NOMO-1 treated with dmso at 0.1 percent for 144 hours (cell line): ENCODE results near the gene PDK1.
"Not testable (repeated sequence)": the region's sequence is repeated elsewhere in the genome, so short reads cannot be mapped to it uniquely, and the experiment has no call there.

ENCODE experiments used
- DNase-seq: peaks from one replicate; lab custom pipeline; 2025; ENCODE audit not compliant: unreplicated experiment; lab: John Stamatoyannopoulos, UW

The PDK1 gene

DNA sequence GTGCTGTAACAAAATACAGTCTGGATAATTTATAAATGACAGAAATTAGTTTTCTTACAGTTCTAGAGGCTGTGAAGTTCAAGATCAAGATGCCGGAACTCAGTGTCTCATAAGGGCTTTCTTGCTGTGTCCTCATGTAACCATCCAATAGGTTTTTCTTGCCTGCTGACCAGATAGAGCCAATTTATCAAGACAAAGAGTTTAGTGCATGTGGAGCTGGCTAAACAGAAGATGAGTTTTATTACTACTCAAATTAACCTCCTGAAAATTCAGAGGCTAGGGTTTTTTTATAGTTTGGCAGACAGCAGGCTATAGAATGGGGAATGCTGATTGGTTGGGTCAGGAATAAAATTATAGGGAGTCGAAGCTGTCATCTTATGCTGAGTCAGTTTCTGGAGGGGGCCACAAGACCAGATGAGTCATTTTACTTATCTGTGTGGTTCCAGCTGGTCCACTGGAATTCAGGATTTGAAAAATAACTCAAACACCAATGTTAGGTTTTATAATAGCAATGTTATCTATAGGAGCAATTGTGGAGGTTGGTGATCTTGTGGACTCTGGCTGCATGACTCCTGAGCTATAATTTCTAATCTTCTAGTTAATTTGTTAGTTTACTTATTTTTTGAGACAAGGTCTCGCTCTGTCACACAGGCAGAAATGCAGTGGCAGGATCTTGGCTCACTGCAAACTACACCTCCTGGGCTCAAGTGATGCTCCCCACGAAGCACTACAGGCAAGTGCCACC lies 3.2 kb upstream of the PDK1 start:
- no peak for DNase-seq

DNA sequence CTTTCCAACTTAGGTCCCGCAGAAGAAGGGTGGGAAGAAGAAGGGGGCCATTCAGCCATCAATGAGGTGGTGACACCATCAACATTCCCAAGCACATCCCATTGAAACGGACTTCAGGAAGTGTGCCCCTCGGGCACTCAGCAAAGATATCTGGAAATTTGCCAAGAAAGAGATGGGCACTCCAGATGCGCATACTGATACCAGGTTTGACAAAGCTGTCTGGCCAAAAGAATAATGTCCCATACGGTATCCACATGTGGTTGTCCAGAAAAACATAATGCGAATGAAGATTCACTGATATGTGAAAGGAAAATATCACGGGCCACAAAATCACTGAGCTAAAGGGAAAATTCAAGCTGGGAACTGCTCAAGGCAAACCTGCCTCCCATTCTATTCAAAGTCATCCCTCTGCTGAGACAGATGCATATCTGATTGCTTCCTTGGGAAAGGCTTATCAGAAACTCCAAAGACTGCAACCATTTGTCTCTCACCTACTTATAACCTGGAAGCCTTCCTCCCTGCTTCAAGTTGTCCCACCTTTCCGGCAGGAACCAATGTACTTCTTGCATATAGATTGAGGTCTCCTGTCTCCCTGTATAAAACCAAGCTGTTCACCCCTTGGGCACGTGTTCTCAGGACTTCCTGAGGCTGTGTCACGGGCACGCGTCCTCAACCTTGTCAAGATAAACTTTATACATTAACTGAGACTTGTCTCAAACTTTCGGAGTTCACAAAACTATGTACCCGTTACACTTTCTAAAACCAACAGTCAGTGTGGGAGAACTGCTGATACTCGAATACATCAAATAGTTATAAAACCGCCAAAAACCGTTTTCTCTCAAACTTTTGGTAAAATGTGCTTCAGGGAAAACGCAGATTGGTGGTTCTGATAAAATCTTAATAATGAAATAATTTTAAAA lies 1.3 kb upstream of the PDK1 start:
- no peak for DNase-seq

DNA sequence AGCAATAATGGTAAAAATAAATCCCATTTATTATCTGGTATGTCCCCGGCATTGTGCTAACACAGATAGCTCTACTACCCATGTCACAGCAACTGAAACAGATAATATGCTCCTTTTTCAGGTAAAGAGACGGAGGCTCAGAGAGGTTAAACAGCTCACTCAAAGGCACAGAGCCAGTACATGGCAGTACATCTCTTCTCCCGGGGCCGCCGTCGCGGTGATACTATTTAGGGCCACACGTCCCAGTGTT lies 693 bp upstream of the PDK1 start:
- DNase-seq: no peak

DNA sequence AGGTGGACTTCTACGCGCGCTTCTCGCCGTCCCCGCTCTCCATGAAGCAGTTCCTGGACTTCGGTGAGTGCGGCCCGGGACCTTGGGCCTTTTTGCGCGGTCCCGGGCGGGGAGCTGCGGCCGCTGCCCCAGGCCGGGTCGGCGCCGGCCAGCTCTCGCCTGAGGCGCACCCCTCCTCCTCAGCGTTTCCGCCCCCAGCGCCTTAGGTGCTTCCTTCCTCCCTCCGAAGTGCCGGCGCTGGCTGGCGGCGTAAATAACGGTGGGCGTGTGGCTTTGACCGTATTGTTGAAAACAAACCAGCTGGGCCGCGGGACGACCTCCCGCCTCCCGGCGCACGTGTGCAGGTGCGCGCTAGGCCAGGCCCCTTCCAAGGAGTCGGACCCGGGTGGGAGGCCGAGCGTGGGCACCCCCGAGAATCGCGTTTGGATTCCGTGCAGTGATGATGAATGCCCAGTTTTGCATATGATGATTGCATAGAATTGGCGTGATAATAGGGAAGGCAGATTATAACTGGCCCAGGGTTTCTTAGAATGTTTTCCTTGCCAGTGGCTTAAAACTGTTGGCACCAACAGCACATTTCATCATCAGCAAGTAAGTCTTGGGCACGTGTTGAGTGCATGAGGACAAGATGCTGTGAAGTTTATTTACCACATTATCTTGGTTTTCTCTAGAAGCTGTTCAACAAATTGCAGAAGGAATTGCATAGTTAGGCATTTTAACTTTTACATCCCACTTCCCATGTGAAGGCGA lies 569 bp downstream of the PDK1 start:
- DNase-seq: peak; percentile 64

DNA sequence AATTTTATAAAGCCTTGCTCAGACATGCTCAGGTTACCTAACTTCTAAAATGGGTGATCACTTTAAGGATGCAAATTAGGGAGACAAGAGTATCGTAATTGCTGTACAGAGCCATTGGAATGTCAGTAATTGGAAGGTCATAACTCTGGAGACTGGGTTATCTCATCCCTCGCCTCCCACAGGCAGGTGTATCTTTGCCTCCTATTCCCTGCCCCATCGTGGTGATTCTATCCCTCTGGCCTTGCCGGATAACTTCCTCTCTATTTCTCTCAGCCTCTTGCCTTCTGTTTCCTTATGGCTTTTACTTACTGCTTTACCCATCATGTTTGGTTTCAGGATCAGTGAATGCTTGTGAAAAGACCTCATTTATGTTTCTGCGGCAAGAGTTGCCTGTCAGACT lies 2.5 kb downstream of the PDK1 start:
- DNase-seq: no peak

DNA sequence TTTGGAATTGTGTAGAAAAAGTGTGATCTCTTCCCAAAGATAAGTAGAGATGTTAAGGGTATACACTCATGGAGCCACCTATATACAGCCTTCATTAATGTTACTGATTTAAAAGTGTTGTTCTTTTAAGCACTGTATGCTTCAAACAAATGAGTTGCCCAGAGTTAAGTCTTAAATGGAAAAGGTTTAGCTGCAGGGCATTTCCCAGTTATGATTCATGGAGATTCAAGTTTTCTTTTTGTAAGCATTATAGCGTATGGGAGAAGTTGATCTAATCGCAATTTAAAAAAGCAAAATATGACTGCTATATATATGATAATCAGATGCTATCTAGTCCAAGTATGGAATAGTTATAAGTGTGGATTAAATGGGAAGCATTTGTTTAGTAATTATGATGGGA lies 4.8 kb downstream of the PDK1 start:
- no peak for DNase-seq

DNA sequence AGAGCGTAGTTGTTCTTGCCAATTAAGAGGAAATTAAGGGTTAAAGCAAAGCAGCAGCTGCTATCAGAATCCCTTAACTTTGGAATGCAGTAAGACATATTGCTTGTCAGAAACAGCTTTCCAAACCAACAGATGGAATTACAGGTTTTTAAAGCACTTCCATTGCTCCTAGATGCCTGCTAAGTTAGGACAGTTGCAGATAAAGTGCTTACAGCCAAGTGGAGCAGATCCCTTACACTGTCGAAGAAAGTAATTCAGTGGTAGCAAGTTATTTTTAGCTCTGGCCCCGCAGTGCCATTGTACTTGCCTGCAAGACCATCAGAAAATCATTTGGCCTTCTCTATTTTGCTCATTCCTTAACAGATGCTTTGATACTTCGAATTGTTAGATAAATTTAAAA lies 5.4 kb downstream of the PDK1 start:
- DNase-seq: no peak

DNA sequence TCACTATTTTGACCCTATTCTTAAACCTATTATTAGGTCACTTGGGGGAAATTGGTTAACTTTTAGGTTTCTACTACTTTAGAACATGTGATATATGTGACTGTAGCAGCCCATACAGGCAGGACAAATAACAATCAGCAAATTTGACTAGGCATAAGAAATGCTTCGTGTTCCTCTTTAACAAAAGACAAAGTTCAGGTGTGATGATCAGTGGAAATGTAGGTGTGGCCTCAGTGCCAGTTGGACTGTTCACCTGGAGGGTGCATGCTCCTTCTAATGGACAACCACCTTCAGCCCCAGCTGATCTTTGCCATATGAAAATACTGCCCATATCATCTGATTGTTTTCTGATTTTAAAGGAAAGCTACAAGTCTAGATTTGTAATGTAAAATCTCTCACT lies 6.4 kb downstream of the PDK1 start:
- DNase-seq: no peak

DNA sequence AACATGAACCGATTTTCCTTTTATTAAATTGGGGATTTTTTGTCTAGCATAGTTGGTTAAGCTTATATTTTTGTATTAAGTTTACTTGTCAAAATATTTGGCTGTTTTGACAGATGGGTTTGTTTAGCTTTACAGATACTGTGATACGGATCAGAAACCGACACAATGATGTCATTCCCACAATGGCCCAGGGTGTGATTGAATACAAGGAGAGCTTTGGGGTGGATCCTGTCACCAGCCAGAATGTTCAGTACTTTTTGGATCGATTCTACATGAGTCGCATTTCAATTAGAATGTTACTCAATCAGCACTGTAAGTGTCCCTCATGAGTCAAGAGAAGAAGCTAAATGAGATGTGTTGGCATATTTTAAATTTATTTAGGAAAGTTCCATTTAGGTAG lies 8.5 kb downstream of the PDK1 start:
- no peak for DNase-seq

DNA sequence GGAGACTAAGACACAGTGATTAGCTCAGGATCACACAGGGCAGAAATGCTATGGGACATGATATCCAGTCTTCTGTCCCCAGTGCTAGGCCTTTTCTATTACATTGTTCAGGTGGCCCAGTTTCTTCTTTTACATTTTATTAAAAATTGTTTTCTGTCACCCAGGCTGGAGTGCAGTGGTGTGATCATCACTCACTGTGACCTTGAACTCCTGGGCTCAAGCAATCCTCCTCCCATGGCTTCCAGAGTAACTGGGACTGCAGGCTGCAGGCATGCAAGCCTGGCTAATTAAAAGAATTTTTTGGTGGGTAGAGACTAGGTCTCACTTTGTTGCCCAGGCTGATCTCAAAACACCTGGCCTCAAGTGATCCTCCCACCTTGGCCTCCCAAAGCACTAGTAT lies 15.4 kb downstream of the PDK1 start:
- DNase-seq: no peak

DNA sequence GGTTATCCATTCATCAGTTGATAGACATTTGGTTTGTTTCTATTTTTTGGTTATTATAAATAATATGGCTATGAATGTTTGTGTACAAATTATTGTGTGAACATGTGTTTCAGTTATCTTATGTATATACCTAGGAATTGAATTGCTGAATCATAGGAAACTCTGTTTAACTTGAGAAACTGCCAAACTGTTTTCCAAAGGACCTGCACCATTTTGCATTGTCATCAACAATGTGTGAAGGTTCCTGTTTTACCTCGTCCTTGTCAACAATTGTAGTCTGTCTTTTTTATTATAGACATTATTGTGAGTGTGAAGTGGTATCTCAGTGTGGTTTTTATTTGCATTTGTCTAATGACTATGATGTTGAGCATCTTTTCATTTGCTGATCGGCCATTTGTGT lies 17.1 kb downstream of the PDK1 start:
- DNase-seq: no peak

DNA sequence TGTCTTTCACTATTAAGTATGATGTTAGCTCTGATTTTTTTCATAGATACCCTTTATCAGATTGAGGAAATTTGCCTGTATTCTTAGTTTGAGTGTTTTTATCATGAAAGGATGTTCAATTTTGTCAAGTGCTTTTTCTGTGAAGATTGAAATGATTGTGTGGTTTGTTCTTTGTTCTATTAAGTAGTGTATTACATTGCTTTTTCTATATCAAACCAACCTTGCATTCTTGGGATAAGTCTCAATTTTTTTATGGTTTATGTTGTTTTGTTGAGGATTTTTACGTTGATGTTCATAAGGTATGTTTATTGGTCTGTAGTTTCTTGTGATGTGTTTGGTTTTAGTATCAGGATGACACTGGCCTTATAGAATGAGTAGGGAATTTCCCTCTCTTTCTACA lies 19.1 kb downstream of the PDK1 start:
- DNase-seq: no peak

DNA sequence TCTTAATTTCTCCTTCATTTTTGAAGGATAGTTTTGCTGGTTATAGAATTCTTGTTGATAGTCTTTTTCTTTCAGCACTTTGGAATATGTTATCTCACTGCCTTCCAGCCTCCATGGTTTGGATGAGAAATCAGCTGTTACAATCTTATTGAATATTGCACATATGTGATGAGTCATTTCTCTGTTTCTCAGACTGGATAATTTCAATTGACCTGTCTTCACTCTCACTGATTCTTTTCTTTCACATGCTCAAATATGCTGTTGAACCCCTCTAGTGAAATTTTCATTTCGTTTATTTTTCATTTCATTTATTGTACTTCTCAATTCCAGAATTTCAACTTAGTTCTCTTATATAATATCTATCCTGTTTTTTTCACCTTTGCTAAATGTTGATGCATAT lies 22.2 kb downstream of the PDK1 start:
- DNase-seq: no peak

DNA sequence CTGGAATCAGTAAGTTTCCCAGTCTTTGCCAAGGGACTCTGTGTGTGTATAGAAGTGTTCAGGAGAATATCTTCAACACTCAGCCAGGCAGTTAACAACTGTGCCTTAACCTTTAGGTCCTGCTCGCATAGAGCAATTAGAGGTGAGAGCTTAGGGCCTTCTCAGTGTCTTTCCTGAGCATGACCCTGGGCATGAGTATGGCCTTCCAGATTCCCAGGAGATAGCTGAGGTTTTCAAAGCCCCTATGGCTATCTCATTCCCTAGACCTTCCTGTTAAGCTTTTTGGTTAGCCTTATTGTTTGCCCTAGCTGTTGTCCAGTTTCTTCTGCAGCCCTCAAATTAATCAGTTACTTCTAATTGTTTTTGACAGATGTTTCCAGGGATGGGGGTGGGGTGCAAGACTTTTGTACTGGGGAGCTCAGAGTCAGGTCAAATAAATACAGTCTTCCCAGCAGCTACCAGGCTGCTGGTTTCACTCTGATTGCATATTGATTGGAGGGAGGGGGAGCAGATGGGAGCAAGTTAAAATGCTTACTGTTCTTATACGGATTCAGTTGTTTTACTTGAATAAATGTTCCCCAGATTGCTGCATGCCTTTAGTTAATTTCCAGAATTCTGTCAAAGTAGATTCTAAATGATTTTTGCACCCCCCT lies 23.1 kb downstream of the PDK1 start:
- DNase-seq: no peak

DNA sequence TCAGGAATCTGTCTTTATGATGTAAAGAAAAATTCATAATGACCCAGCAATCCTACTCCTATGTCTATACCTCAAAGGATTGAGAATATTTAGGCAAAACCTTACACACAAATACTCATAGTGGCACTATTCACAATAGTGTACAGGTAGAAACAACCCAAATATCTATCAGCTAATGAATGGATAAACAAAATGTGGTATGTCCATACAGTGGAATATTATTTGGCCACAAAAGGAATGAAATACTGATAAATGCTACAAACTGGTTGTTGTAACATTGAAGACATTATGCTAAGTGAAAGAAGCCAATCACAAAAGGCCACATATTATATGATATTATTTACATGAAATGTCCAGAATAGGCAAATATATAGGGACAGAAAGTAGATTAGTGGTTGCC lies 24.7 kb downstream of the PDK1 start:
- no peak for DNase-seq

DNA sequence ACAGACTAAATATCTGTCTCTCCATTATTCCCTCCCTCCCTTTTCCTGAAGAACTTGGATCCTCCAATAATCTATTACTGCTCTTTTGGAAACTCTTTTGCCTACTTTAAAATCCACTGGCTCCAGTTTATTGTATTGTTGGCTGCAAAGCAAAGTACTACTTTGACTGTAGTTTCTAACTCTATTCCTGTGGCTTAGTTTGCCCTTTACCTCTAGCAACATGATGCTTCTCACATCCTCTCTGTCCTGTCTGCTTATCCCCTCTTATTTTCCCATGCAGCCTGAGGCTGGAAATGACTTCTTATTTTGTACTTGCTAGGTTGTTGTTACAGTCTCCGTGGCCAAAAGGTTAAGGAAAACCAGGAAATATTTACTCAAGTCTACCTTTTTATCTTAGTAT lies 26.8 kb downstream of the PDK1 start:
- no peak for DNase-seq

DNA sequence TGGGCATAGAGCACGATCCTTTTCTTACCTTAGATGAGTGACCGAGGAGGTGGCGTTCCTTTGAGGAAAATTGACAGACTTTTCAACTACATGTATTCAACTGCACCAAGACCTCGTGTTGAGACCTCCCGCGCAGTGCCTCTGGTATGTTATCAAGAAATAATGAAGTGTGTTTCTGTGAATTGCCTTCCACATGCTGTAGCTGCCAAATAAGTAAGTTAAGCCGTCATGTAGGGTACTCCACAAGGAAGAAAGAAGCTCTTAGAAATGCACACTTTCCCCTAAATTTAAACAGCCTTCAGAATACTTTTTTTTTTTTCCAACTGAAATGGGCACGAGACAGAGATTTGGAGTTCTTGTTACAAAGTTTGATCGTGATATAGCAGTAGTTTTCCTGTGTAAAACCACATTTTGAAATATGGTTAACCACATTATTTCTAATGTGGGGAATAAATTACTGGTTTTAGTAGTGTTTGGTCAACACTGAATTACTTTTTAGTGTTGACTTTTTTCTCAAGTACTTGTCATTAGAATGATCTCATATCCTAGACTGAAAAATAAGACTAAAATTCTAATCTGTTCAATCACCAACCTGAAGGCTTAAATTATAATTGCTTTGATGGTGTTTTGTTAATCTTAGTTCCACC lies 30.5 kb downstream of the PDK1 start:
- DNase-seq: no peak

DNA sequence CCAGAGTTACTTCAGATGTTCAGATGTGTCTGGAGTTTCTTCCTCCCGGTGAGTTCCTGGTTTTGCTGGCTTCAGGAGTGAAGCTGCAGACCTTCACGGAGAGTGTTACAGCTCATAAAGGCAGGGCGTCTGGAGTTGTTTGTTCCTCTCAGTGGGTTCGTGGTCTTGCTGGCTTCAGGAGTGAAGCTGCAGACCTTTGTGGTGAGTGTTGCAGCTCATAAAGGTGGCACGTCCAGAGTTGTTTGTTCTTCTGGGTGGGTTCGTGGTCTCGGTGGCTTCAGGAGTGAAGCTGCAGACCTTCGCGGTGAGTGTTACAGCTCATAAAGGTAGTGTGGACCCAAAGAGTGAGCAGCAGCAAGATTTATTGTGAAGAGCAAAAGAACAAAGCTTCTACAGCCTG lies 31.3 kb downstream of the PDK1 start:
- DNase-seq: not testable (repeated sequence)

DNA sequence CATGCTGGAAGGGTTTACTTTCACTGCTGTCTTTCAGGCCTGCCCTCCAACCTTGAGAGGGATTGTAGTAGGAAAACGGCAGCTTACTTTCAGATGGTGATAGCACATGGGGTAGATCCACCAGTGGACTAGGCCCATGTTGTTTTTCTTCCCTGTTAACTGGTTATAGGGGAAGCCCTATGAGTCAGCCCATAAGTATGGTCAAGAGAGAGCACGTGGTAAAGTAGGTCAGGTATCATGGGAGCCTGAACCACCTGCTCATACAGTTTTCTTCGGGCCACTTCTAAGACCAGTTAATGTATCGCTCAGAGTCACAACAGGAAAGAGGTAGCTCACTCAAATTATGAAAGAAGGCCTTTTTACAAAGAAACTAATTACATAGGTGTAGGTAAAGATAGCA lies 33.0 kb downstream of the PDK1 start:
- no peak for DNase-seq

DNA sequence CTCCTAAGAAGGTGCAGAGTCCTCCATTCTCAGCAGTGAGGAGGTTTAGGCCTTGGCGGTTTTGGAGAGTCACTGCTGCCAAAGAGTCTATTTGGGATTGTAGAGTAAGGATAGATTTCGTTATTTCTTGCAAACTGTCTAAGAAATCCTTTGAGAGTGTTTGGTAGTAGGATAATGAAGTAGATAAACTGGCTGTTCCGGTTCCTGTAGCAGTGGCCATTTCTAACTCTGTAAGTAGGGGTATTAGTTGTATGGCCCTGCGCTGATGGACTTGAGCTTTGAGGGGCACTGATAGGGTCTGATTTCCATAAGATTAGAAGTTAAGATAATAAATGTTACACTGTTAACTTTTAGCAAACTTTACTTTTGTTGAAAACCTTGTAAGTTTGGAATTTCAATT lies 35.5 kb downstream of the PDK1 start:
- not testable (repeated sequence) for DNase-seq

DNA sequence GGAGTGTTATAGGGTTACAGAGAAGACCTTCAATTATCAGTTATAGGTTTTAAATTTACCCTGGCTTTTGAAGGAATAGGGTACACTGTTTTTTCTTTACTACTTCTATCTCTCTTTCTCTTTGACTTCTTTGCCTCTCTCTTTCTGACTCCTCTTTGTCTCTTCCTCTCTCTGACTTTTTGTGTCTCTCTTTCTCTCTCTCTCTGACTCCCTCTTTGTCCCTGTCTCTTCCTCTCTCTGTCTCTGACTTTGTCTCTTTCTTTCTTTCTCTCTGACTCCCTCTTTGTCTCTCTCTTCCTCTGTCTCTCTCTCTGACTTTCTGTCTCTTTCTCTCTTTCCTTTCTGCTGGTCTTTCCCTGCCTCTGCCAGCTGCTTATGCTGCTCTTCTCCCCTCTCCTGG lies 36.3 kb downstream of the PDK1 start:
- not testable (repeated sequence) for DNase-seq
